ENCODE data around the gene WDPCP.
"Not testable (repeated sequence)": the region's sequence is repeated elsewhere in the genome, so short reads cannot be mapped to it uniquely, and the experiment has no call there.

Gene WDPCP

DNA sequence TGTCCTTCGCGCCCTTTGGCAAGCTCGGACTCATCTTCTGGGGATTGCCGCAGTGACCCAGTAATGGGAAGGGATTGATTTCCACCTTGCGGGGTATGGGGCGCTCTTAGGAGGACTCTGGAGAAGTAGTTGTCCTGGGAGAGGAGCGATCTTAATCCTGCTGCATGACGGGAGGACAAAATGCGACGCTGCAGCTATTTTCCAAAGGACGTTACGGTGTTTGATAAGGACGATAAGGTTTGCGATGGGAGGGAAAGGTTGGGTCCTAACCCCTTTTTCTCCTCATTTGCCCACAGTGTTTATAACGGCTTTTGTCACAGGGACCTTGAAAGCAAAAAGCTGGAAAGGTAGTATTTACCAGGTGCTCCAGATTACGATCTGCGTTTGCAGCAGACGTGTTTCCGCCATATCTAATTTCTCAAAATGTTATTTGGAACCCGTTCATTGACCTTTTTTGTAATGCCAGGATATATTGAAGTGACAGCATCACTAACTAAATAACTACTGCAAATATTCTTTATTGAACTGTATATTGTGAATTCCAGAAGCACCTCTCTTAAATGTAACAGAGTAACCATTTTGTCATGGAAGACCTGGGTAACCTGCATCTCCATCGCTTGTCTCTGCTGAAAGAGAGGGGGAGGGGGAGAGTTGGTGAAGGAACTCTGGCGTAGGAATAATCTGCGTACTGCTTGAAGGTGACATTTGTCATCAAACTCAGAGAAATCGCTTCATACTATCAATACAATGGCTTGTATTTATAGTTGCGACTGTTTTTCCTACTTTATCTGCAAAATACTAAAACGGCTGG, 1.1 kb upstream of the WDPCP start:
- DNase-seq: no peak

DNA sequence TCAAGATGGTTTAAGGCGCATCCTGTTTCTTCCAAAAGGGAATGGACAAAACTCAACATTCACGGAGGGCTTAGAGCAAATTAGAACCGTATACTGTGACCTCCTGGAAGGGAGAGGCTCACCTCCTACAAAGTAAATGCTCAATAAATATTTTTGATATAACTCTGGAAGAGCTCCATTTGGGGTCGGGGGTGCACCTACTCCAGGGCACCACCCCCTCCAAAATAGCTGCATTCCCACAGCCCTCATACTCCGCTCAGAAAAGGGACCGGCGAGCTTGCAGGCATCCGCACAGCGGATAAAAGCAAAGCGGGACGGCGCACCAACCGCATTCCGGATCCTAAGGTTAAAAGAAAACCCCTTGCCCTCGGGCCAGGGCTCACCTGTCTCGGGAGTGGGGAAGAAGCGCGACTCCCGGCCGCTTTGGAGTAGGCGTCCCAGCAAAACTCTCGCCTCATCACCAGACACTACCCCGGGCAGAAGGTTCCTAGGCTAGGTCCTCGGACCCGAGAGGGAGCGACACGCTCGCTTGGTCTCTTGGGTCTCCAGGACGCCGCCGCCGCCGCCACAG, 378 bp downstream of the WDPCP start:
- DNase-seq: no peak

DNA sequence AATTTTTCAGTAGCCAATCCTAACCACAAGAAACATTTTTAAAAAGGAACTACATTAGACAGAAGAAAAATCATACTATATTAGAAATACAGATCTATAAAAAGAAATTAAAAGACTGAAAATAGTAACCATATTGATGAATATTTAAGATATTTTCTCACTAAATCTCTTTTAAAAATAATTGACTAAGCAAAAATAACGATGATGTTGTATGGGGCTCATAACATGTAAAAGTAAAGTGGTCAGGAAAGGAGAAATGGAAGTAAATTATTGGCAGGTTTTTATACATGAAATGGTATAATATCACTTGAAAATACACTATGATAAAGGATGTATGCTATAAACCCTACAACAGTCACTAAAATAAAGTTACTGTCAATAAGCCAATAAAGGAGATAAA, 5.4 kb downstream of the WDPCP start:
- DNase-seq: no peak

DNA sequence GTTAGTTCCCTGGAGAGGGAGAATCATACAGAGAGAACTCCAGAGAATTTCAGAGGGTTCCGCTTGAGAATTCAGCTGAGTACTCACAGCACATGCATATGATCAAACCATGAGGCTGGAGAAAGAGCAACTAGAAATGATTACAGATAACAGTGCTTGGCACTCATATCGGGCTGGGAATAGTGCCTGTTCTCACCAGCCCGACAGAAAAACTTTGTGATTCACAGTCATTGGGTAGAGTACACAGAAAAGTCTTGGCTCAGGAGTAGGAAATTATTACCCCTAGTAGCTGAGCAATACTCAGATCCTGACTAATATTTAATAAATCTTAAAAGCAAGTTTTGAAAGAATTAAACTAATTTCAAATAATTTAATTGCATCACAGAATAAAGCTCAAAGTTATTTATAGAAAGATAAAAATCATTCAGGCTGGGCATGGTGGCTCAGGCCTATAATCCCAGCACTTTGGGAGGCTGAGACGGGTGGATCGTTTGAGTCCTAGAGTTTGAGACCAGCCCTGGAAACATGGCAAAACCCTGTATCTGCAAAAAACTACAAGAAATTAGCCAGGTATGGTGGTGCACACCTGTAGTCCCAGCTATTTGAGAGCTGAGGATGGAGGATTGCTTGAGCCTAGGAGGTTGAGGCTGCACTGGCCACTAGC, 6.8 kb downstream of the WDPCP start:
- no peak for DNase-seq

DNA sequence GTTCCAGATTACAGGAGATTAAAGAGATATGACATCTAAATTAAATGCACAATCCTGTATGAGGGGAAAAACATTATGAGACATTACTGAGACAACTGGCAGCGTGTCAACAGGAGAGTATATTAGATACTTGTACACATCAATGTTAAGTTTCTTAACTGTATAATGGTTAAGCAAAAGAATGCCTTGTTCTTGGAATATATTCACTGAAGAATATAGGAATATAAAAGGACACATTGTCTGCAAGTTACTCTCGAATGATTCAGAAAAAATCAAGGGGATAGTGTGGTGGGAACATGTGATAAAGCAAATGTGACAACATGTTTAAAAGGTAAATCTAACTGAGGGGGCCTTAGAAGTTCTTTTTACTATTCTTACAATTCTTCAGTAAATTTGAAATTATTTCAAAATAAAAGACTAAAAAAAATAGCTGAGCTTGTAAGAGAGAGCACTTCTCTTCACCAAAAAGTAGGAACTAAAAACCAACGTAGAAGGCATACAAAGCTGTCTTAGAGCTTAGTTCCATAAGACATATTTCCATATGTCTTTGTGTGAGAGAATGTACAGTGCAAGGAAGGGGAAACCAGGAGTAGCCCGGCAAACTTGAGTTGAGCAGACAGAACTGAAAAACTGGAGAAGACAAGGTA, 7.5 kb downstream of the WDPCP start:
- DNase-seq: no peak

DNA sequence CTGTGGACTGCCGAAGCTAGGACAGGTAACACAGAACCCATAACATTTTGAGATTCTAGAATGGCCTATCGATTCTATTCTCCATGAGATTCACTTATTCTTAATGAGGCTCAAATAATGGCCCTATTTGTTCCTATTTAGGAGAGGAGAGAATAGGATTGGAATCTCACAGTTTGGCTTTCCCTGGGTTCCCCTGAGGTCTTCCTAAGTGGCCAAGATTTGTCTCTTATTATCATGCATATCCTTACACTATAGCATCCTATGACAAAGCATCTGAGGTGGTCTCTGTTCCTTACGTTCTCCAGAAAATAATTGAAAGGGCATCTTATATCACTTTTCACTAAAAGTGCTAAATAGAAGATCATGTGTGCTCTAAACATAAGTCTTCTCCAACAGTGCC, 9.5 kb downstream of the WDPCP start:
- no peak for DNase-seq

DNA sequence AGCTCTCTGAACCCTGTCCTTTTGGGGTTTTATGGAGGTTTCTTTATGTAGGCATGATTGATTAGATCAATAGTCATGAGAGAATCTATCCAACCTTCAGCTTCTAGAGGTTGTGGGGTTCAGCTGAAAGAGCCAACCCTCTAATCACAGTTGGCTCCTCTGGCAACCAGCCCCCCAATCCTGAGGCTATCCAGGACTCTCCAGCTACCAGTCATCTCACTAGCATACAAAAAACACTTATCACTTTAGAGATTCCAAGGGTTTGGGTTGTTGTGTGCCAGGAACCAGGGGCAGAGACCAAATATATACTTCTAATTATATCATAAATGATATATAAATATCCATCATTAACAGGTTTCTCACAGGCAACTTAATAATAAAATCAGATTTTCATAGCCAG, 11.7 kb downstream of the WDPCP start:
- DNase-seq: no peak

DNA sequence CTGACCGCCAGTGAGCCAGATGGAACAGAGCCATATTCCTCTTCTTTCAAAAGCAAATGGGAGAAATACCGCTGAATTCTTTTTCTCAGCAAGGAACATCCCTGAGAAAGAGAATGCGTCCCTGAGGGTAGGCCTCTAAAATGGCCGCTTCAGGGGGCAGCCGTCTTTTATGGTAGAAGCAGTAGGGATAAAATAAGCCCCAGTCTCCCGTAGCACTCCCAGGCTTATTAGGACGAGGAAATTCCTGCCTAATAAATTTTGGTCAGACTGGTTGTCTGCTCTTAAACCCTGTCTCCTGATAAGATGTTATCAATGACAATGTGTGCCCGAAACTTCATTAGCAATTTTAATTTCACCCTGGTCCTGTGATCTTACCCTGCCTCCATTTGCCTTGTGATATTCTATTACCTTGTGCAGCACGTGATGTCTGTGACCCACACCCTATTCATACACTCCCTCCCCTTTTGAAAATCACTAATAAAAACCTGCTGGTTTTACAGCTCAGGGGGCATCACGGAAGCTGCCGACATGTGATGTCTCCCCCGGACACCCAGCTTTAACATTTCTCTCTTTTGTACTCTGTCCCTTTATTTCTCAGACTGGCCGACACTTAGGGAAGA, 14.4 kb downstream of the WDPCP start:
- not testable (repeated sequence) for DNase-seq

DNA sequence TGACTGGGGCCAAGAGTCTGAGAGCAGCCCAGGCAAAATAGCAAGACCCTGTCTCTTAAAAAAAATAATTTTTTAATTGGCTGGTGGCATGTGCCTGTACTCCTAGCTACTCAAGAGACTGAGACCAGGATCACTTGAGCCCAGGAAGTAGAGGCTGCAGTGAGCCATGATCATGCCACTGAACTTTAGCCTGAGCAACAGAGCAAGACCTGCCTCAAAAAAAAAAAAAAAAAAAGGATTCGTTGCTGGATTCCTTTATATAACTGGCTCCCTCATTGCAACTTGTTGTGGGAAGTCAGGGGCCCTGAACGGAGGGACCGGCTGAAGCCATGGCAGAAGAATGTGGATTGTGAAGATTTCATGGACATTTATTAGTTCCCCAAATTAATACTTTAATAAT, 15.3 kb downstream of the WDPCP start:
- DNase-seq: not testable (repeated sequence)

DNA sequence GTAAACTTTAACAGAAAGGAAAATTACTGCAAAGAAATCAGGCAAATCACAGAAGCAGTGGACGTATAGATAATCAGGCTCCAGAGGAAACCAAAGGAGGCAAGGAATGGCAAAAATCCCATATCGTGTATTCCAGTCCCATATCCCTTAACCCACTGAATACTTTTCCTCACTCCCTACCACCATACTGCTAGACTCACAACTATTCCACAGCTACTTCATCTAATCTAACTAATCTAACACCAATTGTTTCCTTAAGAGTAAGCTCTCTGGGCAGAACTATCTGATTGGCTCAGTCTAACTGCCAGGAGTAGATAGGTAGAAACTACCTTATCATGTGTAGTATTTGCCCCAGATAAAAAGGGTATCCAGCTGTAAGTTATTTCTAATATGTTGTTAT, 16.3 kb downstream of the WDPCP start:
- DNase-seq: no peak

DNA sequence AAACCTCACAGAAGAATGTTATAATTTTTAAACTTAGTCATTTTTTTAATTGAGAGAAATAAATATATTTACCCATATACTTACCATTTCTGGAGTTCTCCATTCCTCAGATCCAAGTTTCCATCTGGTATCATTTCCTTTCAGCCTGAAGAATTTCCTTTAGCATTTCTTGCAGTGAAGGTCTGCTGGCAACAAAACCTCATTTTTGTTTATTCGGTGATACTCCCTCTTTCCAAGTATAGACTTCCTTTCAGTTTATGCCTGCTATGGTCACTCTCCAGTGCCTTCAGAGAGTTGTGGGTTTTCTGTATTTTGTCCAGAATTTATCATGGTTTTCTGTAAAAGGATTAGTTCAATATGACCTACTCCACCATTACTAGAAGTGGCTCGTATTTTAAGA, 17.0 kb downstream of the WDPCP start:
- no peak for DNase-seq

DNA sequence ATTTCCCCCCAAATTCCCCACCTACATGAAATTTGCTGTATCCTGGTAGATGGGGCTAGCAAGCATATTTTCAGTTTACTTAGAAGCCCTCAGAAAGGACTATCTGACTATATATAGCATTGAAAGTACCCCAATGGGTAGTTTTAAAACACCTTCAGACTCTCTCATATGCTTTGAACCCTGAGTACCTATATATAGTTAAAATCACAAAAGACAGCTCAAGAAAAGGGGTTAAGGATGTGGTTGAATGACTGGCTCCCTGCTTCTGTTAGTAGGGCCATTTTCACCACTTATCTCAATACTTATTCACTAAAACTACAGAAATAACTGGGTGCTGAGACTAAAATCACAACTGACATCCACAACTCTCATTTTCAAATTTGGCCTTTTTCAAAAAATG, 18.5 kb downstream of the WDPCP start:
- no peak for DNase-seq

DNA sequence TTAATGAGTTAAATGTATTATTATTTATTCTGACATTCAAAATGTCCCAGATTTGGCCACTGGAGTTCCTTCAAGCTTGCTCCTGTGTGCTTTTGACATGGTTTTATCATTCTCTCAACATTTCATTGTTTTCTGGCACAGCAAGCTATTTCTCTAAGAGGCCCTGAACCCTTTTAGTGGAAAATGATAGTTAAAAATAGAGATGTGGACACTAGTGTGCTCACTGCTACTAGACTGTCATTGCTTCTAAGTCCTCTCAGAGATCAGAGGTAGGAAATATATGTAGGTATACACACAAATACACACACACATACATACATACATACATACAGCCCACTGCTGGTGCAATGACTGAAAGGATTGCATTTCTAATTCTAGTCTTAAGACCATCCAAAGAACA, 25.5 kb downstream of the WDPCP start:
- DNase-seq: no peak

DNA sequence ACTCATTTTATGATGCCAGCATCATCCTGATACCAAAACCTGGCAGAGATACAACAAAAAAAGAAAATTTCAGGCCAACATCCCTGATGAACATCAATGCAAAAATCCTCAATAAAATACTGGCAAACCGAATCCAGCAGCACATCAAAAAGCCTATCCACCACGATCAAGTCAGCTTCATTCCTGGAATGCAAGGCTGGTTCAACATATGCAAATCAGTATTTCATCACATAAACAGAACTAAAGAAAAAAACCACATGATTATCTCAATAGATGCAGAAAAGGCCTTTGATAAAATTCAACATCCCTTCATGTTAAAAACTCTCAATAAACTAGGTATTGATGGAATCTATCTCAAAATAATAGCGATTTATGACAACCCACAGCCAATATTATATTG, 29.4 kb downstream of the WDPCP start:
- DNase-seq: not testable (repeated sequence)

DNA sequence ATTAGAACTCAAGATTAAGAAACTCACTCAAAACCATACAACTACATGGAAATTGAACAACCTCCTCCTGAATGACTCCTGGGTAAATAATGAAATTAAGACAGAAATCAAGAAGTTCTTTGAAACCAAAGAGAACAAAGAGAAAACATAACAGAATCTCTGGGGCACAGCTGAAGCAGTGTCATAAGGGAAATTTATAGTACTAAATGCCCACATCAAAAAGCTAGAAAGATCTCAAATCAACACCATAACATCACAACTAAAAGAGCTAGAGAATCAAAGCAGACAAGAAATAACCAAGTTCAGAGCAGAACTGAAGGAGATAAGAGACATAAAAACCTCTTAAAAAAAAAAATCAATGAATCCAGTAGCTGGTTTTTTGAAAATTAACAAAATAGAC, 30.5 kb downstream of the WDPCP start:
- not testable (repeated sequence) for DNase-seq

DNA sequence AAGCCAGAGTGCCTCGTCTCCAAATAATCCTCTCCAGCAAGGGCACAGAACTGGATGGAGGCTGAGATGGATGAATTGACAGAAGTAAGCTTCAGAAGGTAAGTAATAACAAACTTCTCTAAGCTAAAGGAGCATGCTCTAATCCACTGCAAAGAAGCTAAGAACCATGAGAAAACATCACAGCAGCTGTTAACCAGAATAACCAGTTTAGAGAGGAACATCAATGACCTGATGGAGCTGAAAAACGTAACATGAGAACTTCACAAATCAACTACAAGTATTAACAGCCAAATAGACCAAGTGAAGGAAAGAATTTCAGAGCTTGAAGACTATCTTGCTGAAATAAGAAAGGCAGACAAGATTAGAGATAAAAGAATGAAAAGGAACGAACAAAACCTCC, 32.3 kb downstream of the WDPCP start:
- no peak for DNase-seq

DNA sequence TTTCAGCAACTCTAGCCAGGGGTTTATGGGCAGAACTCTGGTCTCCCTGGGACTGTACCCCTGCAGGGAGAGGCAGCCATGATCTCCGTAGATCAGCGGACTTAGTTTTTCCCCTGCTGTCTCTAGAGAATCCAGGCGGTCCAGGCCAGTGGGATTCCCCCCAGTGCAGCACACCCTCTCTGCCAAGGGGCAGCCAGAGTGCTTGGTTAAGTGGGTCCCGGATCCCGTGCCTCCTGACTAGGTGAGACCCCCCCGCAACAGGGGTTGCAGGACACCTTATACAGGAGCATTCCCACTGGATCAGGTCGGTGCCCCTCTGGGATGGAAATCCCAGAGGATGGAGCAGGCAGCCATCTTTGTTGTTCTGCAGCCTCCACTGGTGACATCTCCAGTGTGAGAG, 33.0 kb downstream of the WDPCP start:
- no peak for DNase-seq

DNA sequence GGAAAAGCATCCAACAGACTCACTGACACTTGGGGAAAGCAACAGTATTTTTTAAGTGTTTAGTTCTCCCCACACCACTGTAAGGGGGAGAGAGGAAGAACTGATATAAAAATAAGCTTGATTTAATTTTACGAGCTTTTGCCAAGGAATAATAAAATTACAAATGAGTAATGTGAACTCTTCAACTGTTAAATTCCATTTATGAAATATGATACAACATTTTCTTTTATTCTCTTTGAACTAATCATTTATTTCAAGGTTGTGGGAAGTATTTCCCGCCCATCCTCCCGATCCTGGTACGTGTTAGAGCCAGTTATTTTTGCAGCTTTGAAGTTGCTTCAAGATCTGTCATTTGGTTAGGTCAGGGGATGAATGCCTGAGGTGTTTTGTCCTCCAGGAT, 35.2 kb downstream of the WDPCP start:
- DNase-seq: no peak

DNA sequence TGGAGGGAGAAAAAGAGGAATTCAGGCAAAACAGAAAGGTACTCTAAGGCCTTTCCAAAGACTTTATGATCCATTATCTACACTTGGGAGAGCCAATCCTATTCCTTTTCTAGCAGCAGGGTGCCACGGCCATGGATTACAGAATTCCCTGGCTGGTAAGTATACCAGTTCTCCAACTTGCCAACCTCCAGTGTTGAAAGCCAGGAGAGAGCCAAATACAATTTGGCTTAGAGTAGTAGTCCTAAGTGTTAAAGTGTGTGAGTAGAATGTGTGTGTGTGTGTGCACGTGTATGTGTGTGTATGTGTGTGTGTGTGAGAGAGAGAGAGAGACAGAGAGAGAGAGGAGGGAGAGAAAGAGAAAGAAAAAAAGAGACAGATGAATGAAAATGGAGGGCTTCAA, 43.3 kb downstream of the WDPCP start:
- no peak for DNase-seq

DNA sequence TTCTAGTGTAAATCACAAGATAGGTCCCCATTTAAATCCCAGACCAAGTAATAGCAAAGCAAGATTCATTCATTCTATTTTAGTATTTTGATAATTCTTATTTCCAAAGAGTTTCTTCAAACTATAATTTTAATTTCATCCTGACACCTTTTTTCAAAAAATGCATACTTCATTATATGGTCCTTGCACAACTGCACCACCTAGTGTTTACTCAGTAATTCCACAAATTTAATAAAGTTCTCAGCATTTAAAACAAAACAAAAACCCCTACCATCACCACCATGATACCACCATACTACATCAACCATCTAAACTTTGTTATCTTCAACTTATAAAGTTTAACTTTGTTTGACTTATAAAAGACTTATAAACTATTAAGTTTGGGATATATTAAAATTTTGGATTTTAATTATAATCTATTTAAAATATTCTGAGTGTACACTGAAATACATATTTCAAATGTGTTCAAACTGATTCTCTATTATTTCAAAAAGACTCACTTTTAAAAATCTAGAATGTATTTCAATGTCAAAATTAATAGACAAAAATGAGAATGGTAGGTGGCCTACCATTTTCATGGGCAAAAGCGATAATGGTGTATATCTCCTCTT, 44.2 kb downstream of the WDPCP start:
- DNase-seq: no peak

DNA sequence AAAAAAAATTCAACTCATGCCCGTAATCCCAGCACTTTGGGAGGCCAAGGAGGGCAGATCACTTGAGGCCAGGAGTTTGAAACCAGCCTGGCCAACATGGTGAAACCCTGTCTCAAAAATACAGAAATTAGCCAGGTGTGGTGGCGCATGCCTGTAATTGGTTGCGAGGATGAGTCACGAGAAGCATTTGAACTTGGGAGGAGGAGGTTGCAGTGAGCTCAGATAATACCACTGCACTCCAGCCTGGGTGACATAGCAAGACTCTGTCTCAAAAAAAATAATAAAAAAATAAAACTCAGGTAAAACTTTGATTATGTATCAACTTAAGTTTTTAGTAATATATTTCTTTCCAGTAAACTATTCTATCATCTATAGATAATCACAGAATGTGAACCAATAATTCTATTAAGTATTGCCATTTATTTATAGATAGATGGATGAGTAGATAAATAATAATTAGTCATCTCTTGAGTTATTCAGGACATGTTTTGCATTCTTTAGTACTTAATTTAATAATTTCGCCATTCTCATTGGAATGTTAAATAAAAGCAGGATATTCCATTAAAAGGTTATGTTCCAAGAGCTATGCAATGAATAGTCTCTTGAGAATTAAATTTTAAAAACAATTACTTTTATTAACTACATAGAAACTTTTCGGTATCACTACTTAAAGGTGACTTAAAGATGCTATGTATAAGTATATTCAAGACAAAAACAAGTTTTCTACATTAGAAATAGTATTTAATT, 48.7 kb downstream of the WDPCP start:
- no peak for DNase-seq

DNA sequence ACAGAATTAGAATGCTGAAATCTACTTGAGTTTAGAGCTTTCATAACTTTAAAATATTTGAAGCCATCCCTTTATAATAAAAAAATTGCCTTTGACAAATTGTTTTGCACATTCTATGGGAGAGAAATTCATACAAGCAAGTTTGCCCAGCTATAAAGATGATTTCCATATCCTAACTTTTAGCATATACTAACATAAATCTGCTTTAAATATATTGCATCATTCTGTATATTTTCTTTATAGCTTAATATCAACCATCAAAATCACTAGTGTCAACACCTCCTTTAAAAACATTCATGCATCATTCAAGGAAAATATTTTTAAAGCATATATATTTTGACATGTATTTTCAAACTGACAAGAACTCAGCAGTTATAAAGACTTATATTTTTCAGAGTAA, 49.9 kb downstream of the WDPCP start:
- no peak for DNase-seq

Data from GF-D8 (cell line).